Measurements from ENCODE around the gene CEP85. TPM values are rescaled to one million over a fixed set of nuclear protein-coding genes. Genes with fewer than 3 reads are reported as not detected.

CEP85 gene
- total and polyA plus RNA-seq, 9 of the 15 experiments (the other 6 are each of a cell fraction or from before 2014, with no cell fraction given) = 42.1 to 140 (median 92.6) TPM

- TF ChIP-seq ZBTB11 (CRISPR knock-in tag; IDR thresholded peaks at IDR 0.05) (peak in 1 of 3 experiments; percentile 29; a peak in 1 of 6 replicates), ZNF77 (CRISPR knock-in tag; IDR thresholded peaks at IDR 0.05) (no peak), ELF2 (CRISPR knock-in tag; IDR thresholded peaks at IDR 0.05) (0 out of 2 replicates have a peak, but pooled peaks have one; percentile 61), DNMT1 (IDR thresholded peaks at IDR 0.05) (no peak), MTA1 (IDR thresholded peaks at IDR 0.05; ENCODE audit: borderline replicate concordance) (no peak; the same call in 1 of the 2 replicates), AFF1 (IDR thresholded peaks at IDR 0.05; ENCODE audit: low read depth in 1 of 2, partially characterized antibody in 2 of 2) (no peak), CC2D1A (IDR thresholded peaks at IDR 0.05) (peak; percentile 60), STAT5A (IDR thresholded peaks at IDR 0.05; ENCODE audit: borderline replicate concordance, low read length) (no peak), WHSC1 (IDR thresholded peaks at IDR 0.05; ENCODE audit: low read length) (no peak), CREB1 (IDR thresholded peaks at IDR 0.05) (no peak), CREB1 (CRISPR knock-in tag; IDR thresholded peaks at IDR 0.05) (no peak), DLX4 (CRISPR knock-in tag; IDR thresholded peaks at IDR 0.05) (no peak), NFYB (IDR thresholded peaks at IDR 0.05; ENCODE audit: extremely low read depth, insufficient read length) (no peak), ASH1L (IDR thresholded peaks at IDR 0.05; ENCODE audit: borderline replicate concordance, low read depth, partially characterized antibody) (no peak), ZNF140 (CRISPR knock-in tag; IDR thresholded peaks at IDR 0.05) (no peak), ZNF830 (CRISPR knock-in tag; IDR thresholded peaks at IDR 0.05) (no peak), ZNF644 (tag; IDR thresholded peaks at IDR 0.05; ENCODE audit: low read depth) (no peak), ZNF311 (CRISPR knock-in tag; IDR thresholded peaks at IDR 0.05) (no peak), HEY1 (CRISPR knock-in tag; IDR thresholded peaks at IDR 0.05; ENCODE audit: borderline replicate concordance) (0 out of 2 replicates have a peak, but pooled peaks have one; percentile 5), ARID2 (IDR thresholded peaks at IDR 0.05) (0 out of 2 replicates have a peak, but pooled peaks have one; percentile 39), GTF2E2 (tag; IDR thresholded peaks at IDR 0.05) (no peak)
Measured at GRCh38 chr1:26275580-26276431, 41.8 kb downstream of the CEP85 start (continued).

Data from K562 (cell line).